ENCODE results near the gene VIM. TPM values are rescaled to one million over a fixed set of nuclear protein-coding genes. Genes with fewer than 3 reads are reported as not detected.

Gene VIM
- total and polyA plus RNA-seq, 10 of the 15 experiments (the other 5 are each of a cell fraction or from before 2014, with no cell fraction given): 44.2 to 287 (median 188) TPM

GRCh38 chr10:17190602-17191001, 37.4 kb upstream of the VIM start (continued):
- TF ChIP-seq ZNF687 (IDR thresholded peaks at IDR 0.05): no peak

- Histone ChIP-seq H3K79me2 (ENCODE audit: control insufficient read depth, insufficient read depth, low read length) (no peaks in the 10 kb centered on the region), H3K9me3 (replicated peaks; ENCODE audit: control insufficient read depth, insufficient read depth, low read length) (no peaks in the 10 kb centered on the region), H3K27ac (ENCODE audit: control insufficient read depth, insufficient read depth) (no peak overlapping the region), H3K4me1 (ENCODE audit: control insufficient read depth, insufficient read depth, low read length) (no peaks in the 10 kb centered on the region), H3K9ac (ENCODE audit: control insufficient read depth, insufficient read depth, low read length) (no peak overlapping the region), H3K4me2 (ENCODE audit: control insufficient read depth, insufficient read depth) (no peak overlapping the region), H3K4me3 (no peak overlapping the region), H3K27me3 (replicated peaks in 1 of 2; ENCODE audit: control insufficient read depth in 2 of 2, insufficient read depth in 2 of 2, low read length in 1 of 2) (no peaks in the 10 kb centered on the region), H3K36me3 (ENCODE audit: control insufficient read depth in 2 of 2, insufficient read depth in 2 of 2, low read length in 1 of 2) (no peaks in the 10 kb centered on the region), H2AFZ (ENCODE audit: control insufficient read depth, low read depth, low read length) (no peak overlapping the region), H4K20me1 (ENCODE audit: control insufficient read depth, insufficient read depth) (no peaks in the 10 kb centered on the region)
- in situ Hi-C loops (cut with MboI) (no loop called here), intact Hi-C loops (cut with micrococcal nuclease; ENCODE audit: unreplicated experiment) (no loop called here)
- WGBS (ENCODE audit: insufficient coverage, insufficient replicate concordance, low lambda C conversion rate, missing lambda C conversion rate): 63% methylated on average over 5 of the region's 5 CpGs
- BruUV-seq (replicated peaks): no TSS peak
- ChIA-PET RAD21 (ENCODE audit: unreplicated experiment) (no interaction called here), POLR2A (no interaction called here), CTCF (no interaction called here), SMC1A (ENCODE audit: uncharacterized antibody, unreplicated experiment) (interaction anchor here (1.3 to 2.0 kb wide), 2 partner anchors 11 to 36 kb away, joined by 3 to 5 read pairs; no protein-coding TSS in a partner anchor)
- ATAC-seq: no peak
- TF ChIP-seq ASH2L (IDR thresholded peaks at IDR 0.05; ENCODE audit: borderline replicate concordance, low read depth) (no peak), LARP7 (IDR thresholded peaks at IDR 0.05) (no peak), FOXM1 (IDR thresholded peaks at IDR 0.05; ENCODE audit: low read depth, low read length) (no peak), CHD4 (IDR thresholded peaks at IDR 0.05) (no peak), E2F4 (IDR thresholded peaks at IDR 0.05; ENCODE audit: low read depth, low read length) (no peak), EGR1 (IDR thresholded peaks at IDR 0.05; ENCODE audit: borderline replicate concordance in 1 of 2, low read depth in 2 of 2, low read length in 2 of 2) (no peak), STAT3 (IDR thresholded peaks at IDR 0.05; ENCODE audit: low read depth, low read length) (no peak), ATF3 (IDR thresholded peaks at IDR 0.05; ENCODE audit: borderline replicate concordance, extremely low read depth, low read depth, low read length) (no peak), ZNF622 (IDR thresholded peaks at IDR 0.05) (no peak), EP300 (IDR thresholded peaks at IDR 0.05; ENCODE audit: borderline replicate concordance in 1 of 2, control insufficient read depth in 1 of 2, low read depth in 2 of 2, low read length in 2 of 2) (no peak), SREBF1 (IDR thresholded peaks at IDR 0.05; ENCODE audit: low read length) (no peak), E2F8 (IDR thresholded peaks at IDR 0.05; ENCODE audit: low read depth, partially characterized antibody) (no peak), SRF (IDR thresholded peaks at IDR 0.05; ENCODE audit: low read depth in 2 of 2, low read length in 2 of 2) (no peak)
- no peak for DNase-seq (ENCODE audit: low read depth, low spot score)
- no peak for FAIRE-seq
Observed at GRCh38 chr10:17195083-17195482, 33.0 kb upstream of the VIM start.
